Measurements from ENCODE around the gene HECW1.
A peak's percentile ranks its signal among the peaks of the same experiment; 100 is the strongest.
"Not testable (repeated sequence)": the region's sequence is repeated elsewhere in the genome, so short reads cannot be mapped to it uniquely, and the experiment has no call there.

The HECW1 gene

GRCh38 chr7:43112459-43112940 lies at the start of gene HECW1:
Gene HECW1, plus strand, starts transcription at chr7:43112647. Its CDS starts 131,259 bp downstream, at chr7:43243906.
- no peak for DNase-seq

GRCh38 chr7:43071604-43072003 lies 40.8 kb upstream of the HECW1 start:
- peak in 1 of 2 donors; percentile 2 for DNase-seq

GRCh38 chr7:43072530-43072929 lies 39.9 kb upstream of the HECW1 start:
- no peak for DNase-seq

GRCh38 chr7:43073811-43074210 lies 38.6 kb upstream of the HECW1 start:
- not testable (repeated sequence) for DNase-seq

GRCh38 chr7:43076189-43076605 lies 36.2 kb upstream of the HECW1 start:
- DNase-seq, result no peak

- no peak for DNase-seq
Measured at GRCh38 chr7:43076606-43077005, 35.8 kb upstream of the HECW1 start.

GRCh38 chr7:43077285-43077684 lies 35.2 kb upstream of the HECW1 start:
- DNase-seq, result no peak

GRCh38 chr7:43077732-43078391 lies 34.6 kb upstream of the HECW1 start:
- DNase-seq, result no peak

GRCh38 chr7:43078794-43079193 lies 33.7 kb upstream of the HECW1 start:
- DNase-seq, result no peak

- DNase-seq, result no peak
Measured at GRCh38 chr7:43081603-43082002, 30.8 kb upstream of the HECW1 start.

GRCh38 chr7:43083106-43083505 lies 29.3 kb upstream of the HECW1 start:
- no peak for DNase-seq

- no peak for DNase-seq
Measured at GRCh38 chr7:43085017-43085416, 27.4 kb upstream of the HECW1 start.

- no peak for DNase-seq
Measured at GRCh38 chr7:43085992-43086391, 26.5 kb upstream of the HECW1 start.

- DNase-seq, result no peak
Measured at GRCh38 chr7:43092819-43093218, 19.6 kb upstream of the HECW1 start.

GRCh38 chr7:43096875-43097274 lies 15.6 kb upstream of the HECW1 start:
- DNase-seq, result no peak

- no peak for DNase-seq
Measured at GRCh38 chr7:43099750-43100149, 12.7 kb upstream of the HECW1 start.

- DNase-seq, result no peak
Measured at GRCh38 chr7:43104874-43105520, 7.5 kb upstream of the HECW1 start.

- DNase-seq, result no peak
Measured at GRCh38 chr7:43105521-43106120, 6.8 kb upstream of the HECW1 start.

- DNase-seq, result peak in 1 of 2 donors; percentile 7
Measured at GRCh38 chr7:43108255-43109011, 4.0 kb upstream of the HECW1 start.

GRCh38 chr7:43110791-43111535 lies 1.5 kb upstream of the HECW1 start:
- no peak for DNase-seq

GRCh38 chr7:43111630-43112458 lies 603 bp upstream of the HECW1 start:
- DNase-seq, result no peak

Data from CD4-positive, alpha-beta T cell treated with Interleukin-1 beta for 1 hour (primary cell).